Measurements from ENCODE around the gene SLC29A2.

GRCh38 chr11:66325263-66325671, 46.3 kb downstream of the SLC29A2 start:
- TF ChIP-seq CTCF (conservative IDR thresholded peaks at IDR 0.05; ENCODE audit: low read depth, low read length) (no peak), EZH2 (IDR thresholded peaks at IDR 0.05; ENCODE audit: low read length, unreplicated experiment) (no peak)

All from PC-3 (cell line).